ENCODE results near the gene MXI1. TPM values are rescaled to one million over a fixed set of nuclear protein-coding genes. Genes with fewer than 3 reads are reported as not detected.
A peak's percentile ranks its signal among the peaks of the same experiment; 100 is the strongest.

MXI1 gene
- total and polyA plus RNA-seq, 7 experiments from 2014 or later = 36.6 to 57.1 (median 52.7) TPM

GRCh38 chr10:110210674-110211464 is 3.5 kb downstream of the MXI1 start:
- DNase-seq (peak; percentile 81 to 92 (median 89)), ATAC-seq (peak; percentile 76)
- H3K27me3 Mint-ChIP-seq = peaks cover 0 to 10% (median 7%) of the 10 kb centered on the region in 5 donors
- peaks cover 0 to 9% (median 0%) of the 10 kb centered on the region in 5 donors for H3K36me3 Mint-ChIP-seq
- peaks cover 34 to 64% (median 57%) of the 10 kb centered on the region in 7 donors for H3K4me1 Mint-ChIP-seq
- peaks cover 0 to 5% (median 0%) of the 10 kb centered on the region in 3 experiments for H3K36me3 ChIP-seq (ENCODE audit: control insufficient read depth in 2 of 3, insufficient read depth in 3 of 3, low read length in 3 of 3)
- ChIA-PET POLR2A (interaction anchor here (0.6 to 11.5 kb wide), 26 partner anchors 11 to 656 kb away, joined by 3 to 353 read pairs (median 4); partner anchors contain the start of gene SMNDC1), CTCF (interaction anchor here (0.6 to 8.5 kb wide), 10 partner anchors 13 to 399 kb away, joined by 3 to 95 read pairs (median 3); no protein-coding TSS in a partner anchor)
- peak overlapping the region; percentile 95 for H3K27ac ChIP-seq (ENCODE audit: low read depth, low read length)
- no peaks in the 10 kb centered on the region for H3K27me3 ChIP-seq (ENCODE audit: control insufficient read depth in 2 of 2, insufficient read depth in 2 of 2, low read length in 2 of 2)
- intact Hi-C loops (cut with micrococcal nuclease) = loop anchor here (1.0 to 5.0 kb wide), 9 partner anchors 15 to 708 kb away; partner anchors contain the start of genes BBIP1 (in 2 of the 2), SHOC2 (in 2 of the 2), DUSP5 (in 1 of the 2) and PDCD4 (in 1 of the 2)
- peak overlapping the region; percentile 69 for H3K4me3 ChIP-seq (ENCODE audit: low read length)
- H3K4me3 Mint-ChIP-seq = peak overlapping the region; percentile 93 to 99 (median 97)
- peaks cover 0 to 5% (median 0%) of the 10 kb centered on the region in 11 donors for H3K9me3 Mint-ChIP-seq
- peaks cover 21 to 46% of the 10 kb centered on the region in 2 donors for H3K4me1 ChIP-seq (ENCODE audit: control insufficient read depth in 2 of 2, insufficient read depth in 2 of 2, low read length in 2 of 2)
- H3K27ac Mint-ChIP-seq = peak overlapping the region; percentile 95 to 99 (median 98)
- H3K9me3 ChIP-seq (ENCODE audit: control insufficient read depth in 2 of 3, low read length in 3 of 3) = no peaks in the 10 kb centered on the region

GRCh38 chr10:110211465-110211843 is 4.0 kb downstream of the MXI1 start:
- Mint-ChIP-seq H3K36me3 (peaks cover 0 to 9% (median 0%) of the 10 kb centered on the region in 5 donors), H3K4me1 (peaks cover 33 to 64% (median 56%) of the 10 kb centered on the region in 7 donors), H3K9me3 (peaks cover 0 to 5% (median 0%) of the 10 kb centered on the region in 11 donors), H3K27me3 (peaks cover 0 to 8% (median 5%) of the 10 kb centered on the region in 5 donors), H3K4me3 (peak overlapping the region; percentile 93 to 99 (median 97)), H3K27ac (peak overlapping the region; percentile 95 to 99 (median 98))
- ChIA-PET CTCF (interaction anchor here (0.7 to 8.5 kb wide), 8 partner anchors 12 to 399 kb away, joined by 3 to 95 read pairs (median 5); no protein-coding TSS in a partner anchor), POLR2A (interaction anchor here (0.6 to 11.5 kb wide), 18 partner anchors 9 to 655 kb away, joined by 3 to 353 read pairs (median 5); partner anchors contain the start of gene SMNDC1)
- H3K27ac ChIP-seq (ENCODE audit: low read depth, low read length) = peak overlapping the region; percentile 95
- peaks cover 21 to 46% of the 10 kb centered on the region in 2 donors for H3K4me1 ChIP-seq (ENCODE audit: control insufficient read depth in 2 of 2, insufficient read depth in 2 of 2, low read length in 2 of 2)
- H3K27me3 ChIP-seq (ENCODE audit: control insufficient read depth in 2 of 2, insufficient read depth in 2 of 2, low read length in 2 of 2) = no peaks in the 10 kb centered on the region
- peaks cover 0 to 5% (median 0%) of the 10 kb centered on the region in 3 experiments for H3K36me3 ChIP-seq (ENCODE audit: control insufficient read depth in 2 of 3, insufficient read depth in 3 of 3, low read length in 3 of 3)
- no peaks in the 10 kb centered on the region for H3K9me3 ChIP-seq (ENCODE audit: control insufficient read depth in 2 of 3, low read length in 3 of 3)
- ATAC-seq (no peak), DNase-seq (peak in 2 of 9 donors; percentile 6 to 64)
- intact Hi-C loops (cut with micrococcal nuclease) = loop anchor here (1.0 to 5.0 kb wide), 8 partner anchors 15 to 708 kb away; partner anchors contain the start of genes BBIP1 (in 2 of the 2), SHOC2 (in 2 of the 2), PDCD4 (in 1 of the 2) and SMC3 (in 1 of the 2)
- peak overlapping the region; percentile 69 for H3K4me3 ChIP-seq (ENCODE audit: low read length)

GRCh38 chr10:110212119-110213006 is 5.0 kb downstream of the MXI1 start:
- Mint-ChIP-seq H3K27ac (peak overlapping the region; percentile 95 to 99 (median 98)), H3K36me3 (peaks cover 0 to 9% (median 0%) of the 10 kb centered on the region in 5 donors), H3K27me3 (peaks cover 0 to 8% (median under 1%) of the 10 kb centered on the region in 5 donors), H3K4me1 (peaks cover 29 to 60% (median 52%) of the 10 kb centered on the region in 7 donors), H3K9me3 (peaks cover 0 to 5% (median 0%) of the 10 kb centered on the region in 11 donors), H3K4me3 (peak overlapping the region; percentile 93 to 99 (median 97))
- Histone ChIP-seq H3K4me3 (ENCODE audit: low read length) (peak overlapping the region; percentile 69), H3K27me3 (ENCODE audit: control insufficient read depth in 2 of 2, insufficient read depth in 2 of 2, low read length in 2 of 2) (no peaks in the 10 kb centered on the region), H3K9me3 (ENCODE audit: control insufficient read depth in 2 of 3, low read length in 3 of 3) (no peaks in the 10 kb centered on the region), H3K36me3 (ENCODE audit: control insufficient read depth in 2 of 3, insufficient read depth in 3 of 3, low read length in 3 of 3) (peaks cover 0 to 5% (median 0%) of the 10 kb centered on the region in 3 experiments), H3K27ac (ENCODE audit: low read depth, low read length) (peak overlapping the region; percentile 95), H3K4me1 (ENCODE audit: control insufficient read depth in 2 of 2, insufficient read depth in 2 of 2, low read length in 2 of 2) (peaks cover 17 to 40% of the 10 kb centered on the region in 2 donors)
- CTCF ChIA-PET = interaction anchor here (0.5 to 8.5 kb wide), 7 partner anchors 12 to 200 kb away, joined by 3 to 95 read pairs (median 3); no protein-coding TSS in a partner anchor
- peak; percentile 28 to 75 (median 70) for DNase-seq
- intact Hi-C loops (cut with micrococcal nuclease) = loop anchor here (1.0 to 5.0 kb wide), 6 partner anchors 9 to 705 kb away; partner anchors contain the start of genes BBIP1 (in 1 of the 2), PDCD4 (in 1 of the 2), SHOC2 (in 1 of the 2) and SMC3 (in 1 of the 2)
- POLR2A ChIA-PET = interaction anchor here (0.9 to 11.5 kb wide), 7 partner anchors 10 to 203 kb away, joined by 3 to 353 read pairs (median 4); partner anchors contain the start of gene SMNDC1
- peak; percentile 39 for ATAC-seq

GRCh38 chr10:110214371-110214826 is 7.0 kb downstream of the MXI1 start:
- Mint-ChIP-seq H3K4me3 (peak overlapping the region in 5 of 10 donors; percentile 14 to 93 (median 21)), H3K9me3 (peaks cover 0 to 3% (median 0%) of the 10 kb centered on the region in 11 donors), H3K36me3 (peaks cover 0 to 14% (median 0%) of the 10 kb centered on the region in 5 donors), H3K4me1 (peaks cover 27 to 73% (median 57%) of the 10 kb centered on the region in 7 donors), H3K27ac (peak overlapping the region in 5 of 9 donors; percentile 64 to 99 (median 95)), H3K27me3 (peaks cover 0 to 2% (median 0%) of the 10 kb centered on the region in 5 donors)
- intact Hi-C loops (cut with micrococcal nuclease) = loop anchor here (5.0 kb wide), 2 partner anchors 658 to 703 kb away; partner anchors contain the start of genes BBIP1 (in 1 of the 2), PDCD4 (in 1 of the 2) and SHOC2 (in 1 of the 2)
- ATAC-seq = no peak
- no peaks in the 10 kb centered on the region for H3K9me3 ChIP-seq (ENCODE audit: control insufficient read depth in 2 of 3, low read length in 3 of 3)
- peaks cover 16 to 39% of the 10 kb centered on the region in 2 donors for H3K4me1 ChIP-seq (ENCODE audit: control insufficient read depth in 2 of 2, insufficient read depth in 2 of 2, low read length in 2 of 2)
- peaks cover 0 to 5% (median 0%) of the 10 kb centered on the region in 3 experiments for H3K36me3 ChIP-seq (ENCODE audit: control insufficient read depth in 2 of 3, insufficient read depth in 3 of 3, low read length in 3 of 3)
- DNase-seq = peak in 2 of 9 donors; percentile 13 to 37
- no peaks in the 10 kb centered on the region for H3K27me3 ChIP-seq (ENCODE audit: control insufficient read depth in 2 of 2, insufficient read depth in 2 of 2, low read length in 2 of 2)
- no peak overlapping the region for H3K4me3 ChIP-seq (ENCODE audit: low read length)
- POLR2A ChIA-PET = interaction anchor here (11.5 kb wide), 1 partner anchor 8 kb away, joined by 353 read pairs; no protein-coding TSS in a partner anchor
- no peak overlapping the region for H3K27ac ChIP-seq (ENCODE audit: low read depth, low read length)
- CTCF ChIA-PET = interaction anchor here (1.0 to 8.5 kb wide), 4 partner anchors 10 to 71 kb away, joined by 4 to 95 read pairs (median 18); no protein-coding TSS in a partner anchor

GRCh38 chr10:110215286-110216170 is 8.1 kb downstream of the MXI1 start:
- Mint-ChIP-seq H3K9me3 (no peaks in the 10 kb centered on the region), H3K27ac (peak overlapping the region in 6 of 9 donors; percentile 24 to 86 (median 60)), H3K4me3 (peak overlapping the region in 1 of 10 donors; percentile 8), H3K36me3 (peaks cover 0 to 14% (median 0%) of the 10 kb centered on the region in 5 donors), H3K4me1 (peaks cover 26 to 83% (median 61%) of the 10 kb centered on the region in 7 donors), H3K27me3 (no peaks in the 10 kb centered on the region)
- POLR2A ChIA-PET = interaction anchor here (11.5 kb wide), 1 partner anchor 6 kb away, joined by 353 read pairs; no protein-coding TSS in a partner anchor
- no peaks in the 10 kb centered on the region for H3K9me3 ChIP-seq (ENCODE audit: control insufficient read depth in 2 of 3, low read length in 3 of 3)
- intact Hi-C loops (cut with micrococcal nuclease) = no loop called here
- DNase-seq (no peak), ATAC-seq (no peak)
- CTCF ChIA-PET = interaction anchor here (1.0 kb wide), 1 partner anchor 9 kb away, joined by 3 read pairs; no protein-coding TSS in a partner anchor
- H3K4me1 ChIP-seq (ENCODE audit: control insufficient read depth in 2 of 2, insufficient read depth in 2 of 2, low read length in 2 of 2) = peaks cover 16 to 39% of the 10 kb centered on the region in 2 donors
- H3K27me3 ChIP-seq (ENCODE audit: control insufficient read depth in 2 of 2, insufficient read depth in 2 of 2, low read length in 2 of 2) = no peaks in the 10 kb centered on the region
- H3K4me3 ChIP-seq (ENCODE audit: low read length) = no peak overlapping the region
- H3K36me3 ChIP-seq (ENCODE audit: control insufficient read depth in 2 of 3, insufficient read depth in 3 of 3, low read length in 3 of 3) = no peaks in the 10 kb centered on the region
- no peak overlapping the region for H3K27ac ChIP-seq (ENCODE audit: low read depth, low read length)

Measured in naive thymus-derived CD4-positive, alpha-beta T cell (primary cell).